Esophagus muscularis mucosa (tissue), 4 donors: ENCODE measurements around the gene P2RY1. TPM values are rescaled to one million over a fixed set of nuclear protein-coding genes. Genes with fewer than 3 reads are reported as not detected.

ENCODE experiments used
- DNase-seq: peaks from one replicate; pipeline ENCODE4 v3.0.0-alpha.2; 2017; ENCODE audit errors: extremely low spot score
- H3K27ac ChIP-seq, 4 donors: fragments of 200-600 bp; sonication (generic); replicated peaks in 1 of 4; 1 replicate in 3 of 4; 2 replicates in 1 of 4; pipeline ENCODE4 v1.5.1; 2016 to 2019; ENCODE audit warnings: mild to moderate bottlenecking in 1 of 4
- H3K27me3 ChIP-seq, 4 donors: fragments of 200-600 bp; sonication (generic); one replicate each; pipeline versions ENCODE4 v1.5.1 to v1.6.0; 2016 to 2019
- H3K36me3 ChIP-seq, 4 donors: fragments of 200-600 bp; sonication (generic); one replicate each; pipeline ENCODE4 v1.5.1; 2016 to 2019
- H3K4me1 ChIP-seq, 4 donors: fragments of 200-600 bp; sonication (generic); one replicate each; pipeline ENCODE4 v1.5.1; 2016 to 2019
- H3K4me3 ChIP-seq, 4 donors: fragments of 200-600 bp; sonication (generic); 1 replicate in 2 of 4; 2 replicates in 2 of 4; pipeline ENCODE4 v1.5.1; 2016 to 2019; ENCODE audit warnings: mild to moderate bottlenecking in 4 of 4, moderate library complexity in 1 of 4
- H3K9me3 ChIP-seq, 4 donors: fragments of 200-600 bp; sonication (generic); 1 replicate in 3 of 4; 2 replicates in 1 of 4; pipeline ENCODE4 v1.5.1; 2016 to 2019
- EP300 ChIP-seq: sonication (generic); formaldehyde crosslinking; IDR thresholded peaks from one replicate; pipeline ENCODE4 v1.6.1; 2017; ENCODE audit warnings: antibody characterized with exemption
- POLR2A ChIP-seq: fragments of 450-650 bp; IDR thresholded peaks from one replicate; pipeline ENCODE4 v1.6.1; 2017; ENCODE audit warnings: antibody characterized with exemption, moderate library complexity, mild to moderate bottlenecking, low read depth
- POLR2AphosphoS5 ChIP-seq, 2 donors: sonication (generic); formaldehyde crosslinking; IDR thresholded peaks; one replicate each; pipeline ENCODE4 v1.6.1; 2017; ENCODE audit warnings: antibody characterized with exemption in 2 of 2
- WGBS: methylation state at CpG from one replicate; pipeline ENCODE4 v1.1.5; 2018; 5-methylcytosine and 5-hydroxymethylcytosine counted together
- intact Hi-C: fragments of 100-400 bp; cut with DNase I; formaldehyde crosslinking; loops from one replicate; pipeline ENCODE4 v1.15.1; 2023
- small RNA-seq, 3 donors: library from RNA; depleted of rRNA; stranded (forward); fragments of <200 nt; gene quantifications; one replicate each; pipeline ENCODE3, GENCODE V24; 2016
- total RNA-seq, 4 donors: library from RNA; depleted of rRNA; stranded (reverse); fragments of >200 nt; gene quantifications; one replicate each; pipeline versions ENCODE4 v1.1.0 to v1.2.1, GENCODE V29; 2016
- TF ChIP-seq, protein P1 (sequence below), 3 experiments: fragments of 200-600 bp in 2 of 3; fragments of 450-650 bp in 1 of 3; sonication (generic) in 2 of 3; IDR thresholded peaks; one replicate each; pipeline ENCODE4 v1.5.1; 2017 to 2019; ENCODE audit warnings: antibody characterized with exemption in 3 of 3, mild to moderate bottlenecking in 2 of 3, moderate library complexity in 1 of 3

P2RY1 gene
- total RNA-seq, 4 donors from 2014 or later, result 1.7 to 3.3 (median 2.6) TPM

DNA sequence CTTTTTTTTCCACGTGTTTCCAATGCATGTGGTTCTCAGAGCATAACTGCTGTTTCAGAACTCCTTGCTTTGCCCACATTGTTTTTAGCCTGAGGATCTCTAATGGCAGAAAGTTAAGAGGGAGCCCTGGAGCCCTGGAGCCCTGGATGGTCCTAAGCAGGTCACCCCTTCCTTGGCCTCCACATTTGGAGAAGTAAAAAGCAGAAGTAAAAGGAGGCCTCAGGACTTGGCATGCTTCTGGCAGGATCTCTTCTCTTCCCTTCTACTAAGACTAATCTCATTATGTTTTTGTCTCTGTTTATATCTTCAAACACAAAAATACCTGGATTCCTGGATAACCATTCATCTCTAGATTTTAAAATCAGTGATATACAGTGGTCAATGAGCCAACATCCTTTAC, 50.1 kb downstream of the P2RY1 start:
- TF ChIP-seq POLR2AphosphoS5 (IDR thresholded peaks at IDR 0.05) (no peak), POLR2A (no peak), EP300 (no peak)
- TF ChIP-seq, protein P1, sequence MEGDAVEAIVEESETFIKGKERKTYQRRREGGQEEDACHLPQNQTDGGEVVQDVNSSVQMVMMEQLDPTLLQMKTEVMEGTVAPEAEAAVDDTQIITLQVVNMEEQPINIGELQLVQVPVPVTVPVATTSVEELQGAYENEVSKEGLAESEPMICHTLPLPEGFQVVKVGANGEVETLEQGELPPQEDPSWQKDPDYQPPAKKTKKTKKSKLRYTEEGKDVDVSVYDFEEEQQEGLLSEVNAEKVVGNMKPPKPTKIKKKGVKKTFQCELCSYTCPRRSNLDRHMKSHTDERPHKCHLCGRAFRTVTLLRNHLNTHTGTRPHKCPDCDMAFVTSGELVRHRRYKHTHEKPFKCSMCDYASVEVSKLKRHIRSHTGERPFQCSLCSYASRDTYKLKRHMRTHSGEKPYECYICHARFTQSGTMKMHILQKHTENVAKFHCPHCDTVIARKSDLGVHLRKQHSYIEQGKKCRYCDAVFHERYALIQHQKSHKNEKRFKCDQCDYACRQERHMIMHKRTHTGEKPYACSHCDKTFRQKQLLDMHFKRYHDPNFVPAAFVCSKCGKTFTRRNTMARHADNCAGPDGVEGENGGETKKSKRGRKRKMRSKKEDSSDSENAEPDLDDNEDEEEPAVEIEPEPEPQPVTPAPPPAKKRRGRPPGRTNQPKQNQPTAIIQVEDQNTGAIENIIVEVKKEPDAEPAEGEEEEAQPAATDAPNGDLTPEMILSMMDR (IDR thresholded peaks at IDR 0.05), result no peak
- Histone ChIP-seq H3K27ac (no peak overlapping the region), H3K4me1 (no peaks in the 10 kb centered on the region), H3K9me3 (no peaks in the 10 kb centered on the region), H3K4me3 (no peak overlapping the region), H3K36me3 (no peaks in the 10 kb centered on the region), H3K27me3 (no peaks in the 10 kb centered on the region)
- no peak for DNase-seq
- intact Hi-C loops, result no loop called here
- WGBS, result 75% methylated on average over 1 of the region's 1 CpG

Small RNA genes within 50 kb of the gene (small RNA-seq; reads per million reads assigned to genes)
- gene ATP5MGP5, result 0 reads per million in 3 donors
